DOHH2 (cell line): Measurements from ENCODE around the gene GAS7.

Experiments used
- EZH2phosphoT487 ChIP-seq: fragments of 200-600 bp; sonication (generic); IDR thresholded peaks from 2 replicates; pipeline ENCODE4 v1.6.1; 2017; ENCODE audit warnings: borderline replicate concordance, mild to moderate bottlenecking, antibody characterized with exemption, low read length, moderate library complexity, mixed read lengths
- TF ChIP-seq, protein P1 (sequence below): fragments of 200-600 bp; sonication (generic); IDR thresholded peaks from one replicate; pipeline ENCODE4 v1.5.1; 2014; ENCODE audit warnings: antibody characterized with exemption, mild to moderate bottlenecking, low read depth, low read length; ENCODE audit not compliant: poor library complexity, severe bottlenecking

DNA sequence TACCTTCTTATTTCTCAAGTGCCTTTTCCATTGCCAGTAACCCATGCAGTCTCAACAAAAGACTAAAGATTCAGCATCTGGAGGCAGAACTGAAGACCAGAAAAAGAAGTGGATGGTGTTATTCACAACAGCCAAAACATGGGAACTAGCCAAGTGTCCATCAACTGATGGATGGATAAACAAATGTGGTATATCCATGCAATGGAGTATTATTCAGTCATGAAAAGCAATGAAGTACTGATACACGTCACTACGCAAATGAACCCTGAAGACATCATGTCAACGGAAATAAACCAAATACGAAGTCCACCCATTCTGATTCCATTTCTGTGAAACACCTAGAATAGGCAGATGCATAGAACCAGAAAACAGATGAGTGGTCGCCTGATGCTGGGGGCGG is 25.6 kb downstream of the GAS7 start:
- TF ChIP-seq, protein P1, sequence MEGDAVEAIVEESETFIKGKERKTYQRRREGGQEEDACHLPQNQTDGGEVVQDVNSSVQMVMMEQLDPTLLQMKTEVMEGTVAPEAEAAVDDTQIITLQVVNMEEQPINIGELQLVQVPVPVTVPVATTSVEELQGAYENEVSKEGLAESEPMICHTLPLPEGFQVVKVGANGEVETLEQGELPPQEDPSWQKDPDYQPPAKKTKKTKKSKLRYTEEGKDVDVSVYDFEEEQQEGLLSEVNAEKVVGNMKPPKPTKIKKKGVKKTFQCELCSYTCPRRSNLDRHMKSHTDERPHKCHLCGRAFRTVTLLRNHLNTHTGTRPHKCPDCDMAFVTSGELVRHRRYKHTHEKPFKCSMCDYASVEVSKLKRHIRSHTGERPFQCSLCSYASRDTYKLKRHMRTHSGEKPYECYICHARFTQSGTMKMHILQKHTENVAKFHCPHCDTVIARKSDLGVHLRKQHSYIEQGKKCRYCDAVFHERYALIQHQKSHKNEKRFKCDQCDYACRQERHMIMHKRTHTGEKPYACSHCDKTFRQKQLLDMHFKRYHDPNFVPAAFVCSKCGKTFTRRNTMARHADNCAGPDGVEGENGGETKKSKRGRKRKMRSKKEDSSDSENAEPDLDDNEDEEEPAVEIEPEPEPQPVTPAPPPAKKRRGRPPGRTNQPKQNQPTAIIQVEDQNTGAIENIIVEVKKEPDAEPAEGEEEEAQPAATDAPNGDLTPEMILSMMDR: no peak
- TF ChIP-seq EZH2phosphoT487: no peak
